Activated CD4-positive, alpha-beta T cell treated with anti-CD3 and anti-CD28 coated beads, Interleukin-2, amount 50 U/mL, for 24 hours (primary cell): ENCODE data around the gene COX20.
"Not testable (repeated sequence)": the region's sequence is repeated elsewhere in the genome, so short reads cannot be mapped to it uniquely, and the experiment has no call there.

ENCODE experiments used
- DNase-seq, 2 donors: peaks; one replicate each; pipeline ENCODE4 v3.0.0-alpha.2; 2020; ENCODE audit warnings: low read depth in 1 of 2, low spot score in 1 of 2

Gene COX20

GRCh38 chr1:244821134-244821533 lies 14.3 kb upstream of the COX20 start:
- DNase-seq = no peak

GRCh38 chr1:244822878-244823277 lies 12.6 kb upstream of the COX20 start:
- DNase-seq = no peak

GRCh38 chr1:244826712-244827111 lies 8.7 kb upstream of the COX20 start:
- no peak for DNase-seq

GRCh38 chr1:244830639-244831038 lies 4.8 kb upstream of the COX20 start:
- no peak for DNase-seq

- not testable (repeated sequence) for DNase-seq
These were observed 2.2 kb upstream of the COX20 start for GRCh38 chr1:244833260-244833659.

- peak; percentile 33 to 46 for DNase-seq
These were observed 1.5 kb upstream of the COX20 start for GRCh38 chr1:244833734-244834542.

- peak; percentile 87 to 90 for DNase-seq
These were observed 749 bp upstream of the COX20 start for GRCh38 chr1:244834543-244835275.

- no peak for DNase-seq
These were observed 670 bp downstream of the COX20 start for GRCh38 chr1:244836135-244836521.

- DNase-seq = no peak
These were observed 1.1 kb downstream of the COX20 start for GRCh38 chr1:244836584-244836983.

- DNase-seq = no peak
These were observed 2.3 kb downstream of the COX20 start for GRCh38 chr1:244837597-244838258.

- DNase-seq = no peak
These were observed 4.2 kb downstream of the COX20 start for GRCh38 chr1:244839656-244840055.

GRCh38 chr1:244840219-244840794 lies 4.8 kb downstream of the COX20 start:
- no peak for DNase-seq

- no peak for DNase-seq
These were observed 5.9 kb downstream of the COX20 start for GRCh38 chr1:244841273-244841927.

GRCh38 chr1:244843148-244843978 lies 7.9 kb downstream of the COX20 start:
- DNase-seq = no peak

- no peak for DNase-seq
These were observed 9.0 kb downstream of the COX20 start for GRCh38 chr1:244844155-244845121.

GRCh38 chr1:244846653-244847052 lies 11.2 kb downstream of the COX20 start:
- no peak for DNase-seq

- DNase-seq = no peak
These were observed 13.9 kb downstream of the COX20 start for GRCh38 chr1:244849189-244849866.

GRCh38 chr1:244850099-244850852 lies 14.8 kb downstream of the COX20 start:
- no peak for DNase-seq
